Measurements from ENCODE around the gene PIP5K1B.

Gene PIP5K1B

GRCh38 chr9:68804911-68805889 lies 100.2 kb downstream of the PIP5K1B start:
- no peak for ATAC-seq (ENCODE audit: insufficient read depth, low read depth)
- Histone ChIP-seq H2AFZ (ENCODE audit: low read depth, low read length) (no peak overlapping the region), H3K79me2 (ENCODE audit: insufficient read depth, low read length) (no peaks in the 10 kb centered on the region), H3K9me3 (ENCODE audit: insufficient read depth, low read length, severe bottlenecking) (no peaks in the 10 kb centered on the region), H3K36me3 (ENCODE audit: insufficient read depth, low read length) (no peaks in the 10 kb centered on the region), H3K27ac (ENCODE audit: low read length) (no peak overlapping the region), H3K9ac (ENCODE audit: low read depth, low read length) (no peak overlapping the region), H3K4me3 (ENCODE audit: low read depth in 1 of 2, low read length in 2 of 2) (no peak overlapping the region), H3K4me1 (ENCODE audit: insufficient read depth, low read length) (no peaks in the 10 kb centered on the region), H4K20me1 (ENCODE audit: insufficient read depth, low read length) (no peaks in the 10 kb centered on the region), H3K27me3 (ENCODE audit: insufficient read depth, low read length, poor library complexity) (no peaks in the 10 kb centered on the region), H3K4me2 (ENCODE audit: insufficient read depth, low read length) (no peak overlapping the region)
- DNase-seq: no peak
- no peak for TF ChIP-seq CTCF (IDR thresholded peaks at IDR 0.05; ENCODE audit: borderline replicate concordance, extremely low read depth, low read length, poor library complexity, severe bottlenecking)
- TF ChIP-seq EZH2 (IDR thresholded peaks at IDR 0.05; ENCODE audit: borderline replicate concordance, low read depth, low read length, severe bottlenecking): no peak

- no peaks in the 10 kb centered on the region for H3K4me1 ChIP-seq (ENCODE audit: insufficient read depth, low read length)
- H3K36me3 ChIP-seq (ENCODE audit: insufficient read depth, low read length): no peaks in the 10 kb centered on the region
- H3K4me3 ChIP-seq (ENCODE audit: low read depth in 1 of 2, low read length in 2 of 2): no peak overlapping the region
- no peak for ATAC-seq (ENCODE audit: insufficient read depth, low read depth)
- DNase-seq: no peak
- no peak overlapping the region for H3K27ac ChIP-seq (ENCODE audit: low read length)
- H3K79me2 ChIP-seq (ENCODE audit: insufficient read depth, low read length): no peaks in the 10 kb centered on the region
- no peak for TF ChIP-seq EZH2 (IDR thresholded peaks at IDR 0.05; ENCODE audit: borderline replicate concordance, low read depth, low read length, severe bottlenecking)
- no peak for TF ChIP-seq CTCF (IDR thresholded peaks at IDR 0.05; ENCODE audit: borderline replicate concordance, extremely low read depth, low read length, poor library complexity, severe bottlenecking)
- no peaks in the 10 kb centered on the region for H4K20me1 ChIP-seq (ENCODE audit: insufficient read depth, low read length)
- no peak overlapping the region for H3K4me2 ChIP-seq (ENCODE audit: insufficient read depth, low read length)
- no peaks in the 10 kb centered on the region for H3K9me3 ChIP-seq (ENCODE audit: insufficient read depth, low read length, severe bottlenecking)
- H3K27me3 ChIP-seq (ENCODE audit: insufficient read depth, low read length, poor library complexity): no peaks in the 10 kb centered on the region
- H2AFZ ChIP-seq (ENCODE audit: low read depth, low read length): no peak overlapping the region
- no peak overlapping the region for H3K9ac ChIP-seq (ENCODE audit: low read depth, low read length)
Measured at GRCh38 chr9:68805890-68806517, 101.0 kb downstream of the PIP5K1B start.

GRCh38 chr9:68808338-68808890 lies 103.4 kb downstream of the PIP5K1B start:
- TF ChIP-seq CTCF (IDR thresholded peaks at IDR 0.05; ENCODE audit: borderline replicate concordance, extremely low read depth, low read length, poor library complexity, severe bottlenecking) (no peak), EZH2 (IDR thresholded peaks at IDR 0.05; ENCODE audit: borderline replicate concordance, low read depth, low read length, severe bottlenecking) (no peak)

More at GRCh38 chr9:68808338-68808890, 103.4 kb downstream of the PIP5K1B start:
- no peaks in the 10 kb centered on the region for H3K36me3 ChIP-seq (ENCODE audit: insufficient read depth, low read length)
- H3K9ac ChIP-seq (ENCODE audit: low read depth, low read length): no peak overlapping the region
- H3K27me3 ChIP-seq (ENCODE audit: insufficient read depth, low read length, poor library complexity): no peaks in the 10 kb centered on the region
- no peaks in the 10 kb centered on the region for H4K20me1 ChIP-seq (ENCODE audit: insufficient read depth, low read length)
- no peak for DNase-seq
- H3K4me3 ChIP-seq (ENCODE audit: low read depth in 1 of 2, low read length in 2 of 2): no peak overlapping the region
- no peaks in the 10 kb centered on the region for H3K79me2 ChIP-seq (ENCODE audit: insufficient read depth, low read length)
- no peaks in the 10 kb centered on the region for H3K9me3 ChIP-seq (ENCODE audit: insufficient read depth, low read length, severe bottlenecking)
- H3K4me1 ChIP-seq (ENCODE audit: insufficient read depth, low read length): no peaks in the 10 kb centered on the region
- H3K4me2 ChIP-seq (ENCODE audit: insufficient read depth, low read length): no peak overlapping the region
- H3K27ac ChIP-seq (ENCODE audit: low read length): no peak overlapping the region
- H2AFZ ChIP-seq (ENCODE audit: low read depth, low read length): no peak overlapping the region
- no peak for ATAC-seq (ENCODE audit: insufficient read depth, low read depth)
